Liver (tissue), 9 donors: ENCODE data around the gene PARP15. TPM values are rescaled to one million over a fixed set of nuclear protein-coding genes. Genes with fewer than 3 reads are reported as not detected.

Experiments used
- DNase-seq: peaks from one replicate; pipeline ENCODE4 v3.0.0-alpha.2; 2017; ENCODE audit warnings: low spot score
- H3K27ac ChIP-seq, 2 donors: one replicate each; pipeline ENCODE4 v1.7.0; 2013; ENCODE audit warnings: inconsistent platforms in 2 of 2, low read length in 2 of 2, control low read depth in 1 of 2, low read depth in 1 of 2, mild to moderate bottlenecking in 1 of 2
- H3K27me3 ChIP-seq, 4 donors: one replicate each; pipeline versions ENCODE4 v1.6.1 to v1.7.0; 2013; ENCODE audit warnings: low read length in 3 of 4, inconsistent platforms in 1 of 4, mild to moderate bottlenecking in 1 of 4, moderate library complexity in 1 of 4; ENCODE audit not compliant: control insufficient read depth in 4 of 4, insufficient read depth in 4 of 4
- H3K36me3 ChIP-seq, 4 donors: one replicate each; pipeline versions ENCODE4 v1.6.1 to v1.7.0; 2013; ENCODE audit warnings: low read length in 3 of 4, mild to moderate bottlenecking in 3 of 4, low read depth in 1 of 4, moderate library complexity in 1 of 4; ENCODE audit not compliant: control insufficient read depth in 4 of 4, insufficient read depth in 3 of 4
- H3K4me1 ChIP-seq, 4 donors: one replicate each; pipeline versions ENCODE4 v1.6.1 to v1.7.0; 2013; ENCODE audit warnings: low read length in 3 of 4, mild to moderate bottlenecking in 3 of 4, moderate library complexity in 1 of 4; ENCODE audit not compliant: control insufficient read depth in 4 of 4, insufficient read depth in 4 of 4
- H3K4me3 ChIP-seq, 3 donors: one replicate each; pipeline versions ENCODE4 v1.6.1 to v1.7.0; 2013; ENCODE audit warnings: low read length in 3 of 3, control low read depth in 1 of 3, low read depth in 1 of 3, mild to moderate bottlenecking in 1 of 3
- H3K9ac ChIP-seq, 2 donors: one replicate each; pipeline ENCODE4 v1.7.0; 2013; ENCODE audit warnings: low read length in 2 of 2, mild to moderate bottlenecking in 2 of 2, moderate library complexity in 2 of 2, control low read depth in 1 of 2, low read depth in 1 of 2
- H3K9me3 ChIP-seq, 4 donors: one replicate each; pipeline versions ENCODE4 v1.6.1 to v1.7.0; 2013; ENCODE audit warnings: low read length in 3 of 4; ENCODE audit not compliant: control insufficient read depth in 4 of 4
- ATF3 ChIP-seq: IDR thresholded peaks from 2 replicates; pipeline ENCODE4 v1.6.1; 2016; ENCODE audit warnings: antibody characterized with exemption
- CTCF ChIP-seq: fragments of 150-350 bp; IDR thresholded peaks from 2 replicates; pipeline ENCODE4 v1.5.1; 2017; ENCODE audit warnings: improper control_type of control experiment, low read depth, low read length; ENCODE audit not compliant: missing input control
- EGR1 ChIP-seq, 2 donors: IDR thresholded peaks; 2 replicates each; pipeline ENCODE4 v1.6.1; 2016 to 2018; ENCODE audit warnings: antibody characterized with exemption in 2 of 2, low read depth in 2 of 2
- FOXA1 ChIP-seq: IDR thresholded peaks from 2 replicates; pipeline ENCODE4 v1.6.1; 2016; ENCODE audit warnings: antibody characterized with exemption
- FOXA2 ChIP-seq: IDR thresholded peaks from 2 replicates; pipeline ENCODE4 v1.6.1; 2016; ENCODE audit warnings: antibody characterized with exemption
- GABPA ChIP-seq, 2 donors: IDR thresholded peaks in 1 of 2; conservative IDR thresholded peaks in 1 of 2; 2 replicates each; pipeline ENCODE4 v1.6.1; 2016; ENCODE audit warnings: antibody characterized with exemption in 2 of 2, mild to moderate bottlenecking in 1 of 2, moderate library complexity in 1 of 2
- HNF4A ChIP-seq, 2 donors: conservative IDR thresholded peaks; 2 replicates each; pipeline ENCODE4 v1.6.1; 2016; ENCODE audit warnings: antibody characterized with exemption in 2 of 2, mild to moderate bottlenecking in 2 of 2
- HNF4G ChIP-seq: IDR thresholded peaks from 2 replicates; pipeline ENCODE4 v1.6.1; 2016; ENCODE audit warnings: antibody characterized with exemption
- JUND ChIP-seq, 2 donors: IDR thresholded peaks; 2 replicates each; pipeline ENCODE4 v1.6.1; 2016; ENCODE audit warnings: antibody characterized with exemption in 2 of 2
- MAX ChIP-seq: IDR thresholded peaks from 2 replicates; pipeline ENCODE4 v1.6.1; 2016; ENCODE audit warnings: antibody characterized with exemption
- NR2F2 ChIP-seq: IDR thresholded peaks from 2 replicates; pipeline ENCODE4 v1.6.1; 2016; ENCODE audit warnings: antibody characterized with exemption
- RAD21 ChIP-seq, 2 donors: IDR thresholded peaks; 2 replicates each; pipeline ENCODE4 v1.6.1; 2016; ENCODE audit warnings: antibody characterized with exemption in 2 of 2, mild to moderate bottlenecking in 2 of 2
- REST ChIP-seq: IDR thresholded peaks from 2 replicates; pipeline ENCODE4 v1.6.1; 2016; ENCODE audit warnings: antibody characterized with exemption, mild to moderate bottlenecking
- RXRA ChIP-seq, 2 donors: IDR thresholded peaks; 2 replicates each; pipeline ENCODE4 v1.6.1; 2017 to 2018; ENCODE audit warnings: antibody characterized with exemption in 2 of 2, mild to moderate bottlenecking in 1 of 2
- SP1 ChIP-seq: IDR thresholded peaks from 2 replicates; pipeline ENCODE4 v1.6.1; 2018; ENCODE audit warnings: antibody characterized with exemption, mild to moderate bottlenecking
- TAF1 ChIP-seq: conservative IDR thresholded peaks from 2 replicates; pipeline ENCODE4 v1.6.1; 2016; ENCODE audit warnings: antibody characterized with exemption, mild to moderate bottlenecking
- YY1 ChIP-seq: IDR thresholded peaks from 2 replicates; pipeline ENCODE4 v1.6.1; 2016; ENCODE audit warnings: antibody characterized with exemption, mild to moderate bottlenecking
- ZBTB33 ChIP-seq: IDR thresholded peaks from 2 replicates; pipeline ENCODE4 v1.6.1; 2016; ENCODE audit warnings: antibody characterized with exemption
- WGBS: extraction: QIAGEN DNeasy Blood & Tissue Kit; methylation state at CpG from one replicate; pipeline ENCODE4 v1.1.7; 2013; 5-methylcytosine and 5-hydroxymethylcytosine counted together
- polyA plus RNA-seq, 2 donors: library from polyadenylated mRNA; stranded (reverse) in 1 of 2; unstranded in 1 of 2; fragments of 200-250 nt in 1 of 2; fragments of >200 nt in 1 of 2; fragmentation: Nextera tagmentation in 1 of 2; extraction: Ambion mirVana in 1 of 2; gene quantifications; one replicate each; pipeline versions ENCODE4 v1.2.1 to v1.2.3, GENCODE V29; 2013 to 2015
- total RNA-seq, 2 donors: library from RNA; depleted of rRNA; stranded (reverse); fragments of >200 nt; gene quantifications; one replicate each; pipeline ENCODE4 v1.2.3, GENCODE V29; 2014
- donor health status: healthy.
- donor health status: healthy.
- donor health status: healthy.
- donor health status: healthy.
- donor health status: healthy.

PARP15 gene
- total and polyA plus RNA-seq, 4 donors: 0.28 to 3.3 (median 2.5) TPM

GRCh38 chr3:122598556-122598955 is 21.1 kb downstream of the PARP15 start:
- no peak for TF ChIP-seq NR2F2
- TF ChIP-seq CTCF: no peak
- no peak for TF ChIP-seq FOXA2
- no peak for TF ChIP-seq RAD21 (IDR thresholded peaks at IDR 0.05)
- no peak for TF ChIP-seq JUND (IDR thresholded peaks at IDR 0.05)
- no peak for TF ChIP-seq FOXA1
- TF ChIP-seq YY1: no peak
- TF ChIP-seq EGR1 (IDR thresholded peaks at IDR 0.05; ENCODE audit: low read depth in 2 of 2): no peak
- no peak for TF ChIP-seq HNF4A (conservative IDR thresholded peaks at IDR 0.05)
- no peak for TF ChIP-seq ZBTB33
- TF ChIP-seq SP1: no peak
- no peak for TF ChIP-seq MAX
- TF ChIP-seq TAF1: no peak
- no peak for TF ChIP-seq RXRA (IDR thresholded peaks at IDR 0.05)
- no peak for TF ChIP-seq REST
- no peak for TF ChIP-seq GABPA (IDR thresholded peaks at IDR 0.05 in 1 of 2, conservative IDR thresholded peaks at IDR 0.05 in 1 of 2)
- TF ChIP-seq ATF3: no peak
- TF ChIP-seq HNF4G: no peak
- Histone ChIP-seq H3K9ac (no peak overlapping the region), H3K27me3 (no peaks in the 10 kb centered on the region), H3K27ac (no peak overlapping the region), H3K4me3 (no peak overlapping the region), H3K9me3 (no peaks in the 10 kb centered on the region), H3K36me3 (no peaks in the 10 kb centered on the region), H3K4me1 (no peaks in the 10 kb centered on the region)
- WGBS: 69% methylated on average over 4 of the region's 4 CpGs
- no peak for DNase-seq
